Activated CD4-positive, alpha-beta T cell treated with anti-CD3 and anti-CD28 coated beads, Interleukin-2, amount 50 U/mL, for 4 hours (primary cell): ENCODE results near the gene PPP6R1.

ENCODE experiments used
- DNase-seq, 2 experiments: peaks; one replicate each; pipeline ENCODE4 v3.0.0-alpha.2; 2020

The PPP6R1 gene

GRCh38 chr19:55258828-55259539 lies at the start of gene PPP6R1:
Gene PPP6R1, minus strand, starts transcription at chr19:55259017. Its CDS starts 11,914 bp downstream, at chr19:55247103.
- DNase-seq, result peak; percentile 88 to 92

GRCh38 chr19:55308281-55308680 lies 49.5 kb upstream of the PPP6R1 start:
- no peak for DNase-seq

GRCh38 chr19:55306712-55307111 lies 47.9 kb upstream of the PPP6R1 start:
- no peak for DNase-seq

GRCh38 chr19:55305983-55306562 lies 47.3 kb upstream of the PPP6R1 start:
- no peak for DNase-seq

GRCh38 chr19:55305491-55305890 lies 46.7 kb upstream of the PPP6R1 start:
- peak; percentile 39 to 47 for DNase-seq

- no peak for DNase-seq
These were observed 46.2 kb upstream of the PPP6R1 start for GRCh38 chr19:55304980-55305379.

- no peak for DNase-seq
These were observed 45.6 kb upstream of the PPP6R1 start for GRCh38 chr19:55304279-55304978.

- no peak for DNase-seq
These were observed 44.7 kb upstream of the PPP6R1 start for GRCh38 chr19:55303477-55303876.

- DNase-seq, result no peak
These were observed 43.5 kb upstream of the PPP6R1 start for GRCh38 chr19:55302318-55302703.

- peak; percentile 92 to 95 for DNase-seq
These were observed 42.9 kb upstream of the PPP6R1 start for GRCh38 chr19:55301459-55302317.

- no peak for DNase-seq
These were observed 42.2 kb upstream of the PPP6R1 start for GRCh38 chr19:55300886-55301458.

- no peak for DNase-seq
These were observed 41.2 kb upstream of the PPP6R1 start for GRCh38 chr19:55299991-55300390.

- no peak for DNase-seq
These were observed 38.5 kb upstream of the PPP6R1 start for GRCh38 chr19:55297267-55297666.

- no peak for DNase-seq
These were observed 30.4 kb upstream of the PPP6R1 start for GRCh38 chr19:55289117-55289796.

- no peak for DNase-seq
These were observed 28.7 kb upstream of the PPP6R1 start for GRCh38 chr19:55287361-55288079.

GRCh38 chr19:55285229-55285890 lies 26.5 kb upstream of the PPP6R1 start:
- no peak for DNase-seq

GRCh38 chr19:55284405-55285058 lies 25.7 kb upstream of the PPP6R1 start:
- no peak for DNase-seq

GRCh38 chr19:55283548-55284377 lies 24.9 kb upstream of the PPP6R1 start, which contains the start of gene BRSK1:
Gene BRSK1, plus strand, starts transcription at chr19:55283997. Its CDS starts 446 bp downstream, at chr19:55284443.
- peak; percentile 45 to 52 for DNase-seq
